Panc1 (cell line): ENCODE results near the gene TMTC1.

Source experiments
- CTCF ChIP-seq: fragments of 450-650 bp; IDR thresholded peaks from 2 replicates; pipeline ENCODE4 v1.5.1; 2017; ENCODE audit warnings: mild to moderate bottlenecking
- POLR2AphosphoS5 ChIP-seq: IDR thresholded peaks from 2 replicates; pipeline ENCODE4 v1.6.1; 2012; ENCODE audit warnings: mild to moderate bottlenecking, low read depth, low read length, moderate library complexity
- REST ChIP-seq, 2 experiments: IDR thresholded peaks; 2 replicates each; pipeline ENCODE4 v1.6.1; 2011 to 2012; ENCODE audit warnings: low read depth in 2 of 2, control low read depth in 1 of 2, low read length in 1 of 2, mild to moderate bottlenecking in 1 of 2, moderate library complexity in 1 of 2; ENCODE audit not compliant: insufficient read depth in 1 of 2
- SIN3A ChIP-seq: IDR thresholded peaks from 2 replicates; pipeline ENCODE4 v1.6.1; 2012; ENCODE audit warnings: low read depth, mild to moderate bottlenecking, low read length, moderate library complexity, borderline replicate concordance; ENCODE audit not compliant: insufficient read depth

- TF ChIP-seq CTCF (no peak), SIN3A (no peak), POLR2AphosphoS5 (no peak), REST (IDR thresholded peaks at IDR 0.05; ENCODE audit: insufficient read depth in 1 of 2, low read depth in 2 of 2, low read length in 1 of 2) (no peak)
Observed at GRCh38 chr12:29569132-29569757, 214.5 kb downstream of the TMTC1 start.
